Measurements from ENCODE around the gene SKAP1. TPM values are rescaled to one million over a fixed set of nuclear protein-coding genes. Genes with fewer than 3 reads are reported as not detected.
"Not testable (repeated sequence)": the region's sequence is repeated elsewhere in the genome, so short reads cannot be mapped to it uniquely, and the experiment has no call there.

SKAP1 gene
- total and polyA plus RNA-seq, 8 donors = 2.4 to 4.4 (median 3.2) TPM; not detected in 2

DNA sequence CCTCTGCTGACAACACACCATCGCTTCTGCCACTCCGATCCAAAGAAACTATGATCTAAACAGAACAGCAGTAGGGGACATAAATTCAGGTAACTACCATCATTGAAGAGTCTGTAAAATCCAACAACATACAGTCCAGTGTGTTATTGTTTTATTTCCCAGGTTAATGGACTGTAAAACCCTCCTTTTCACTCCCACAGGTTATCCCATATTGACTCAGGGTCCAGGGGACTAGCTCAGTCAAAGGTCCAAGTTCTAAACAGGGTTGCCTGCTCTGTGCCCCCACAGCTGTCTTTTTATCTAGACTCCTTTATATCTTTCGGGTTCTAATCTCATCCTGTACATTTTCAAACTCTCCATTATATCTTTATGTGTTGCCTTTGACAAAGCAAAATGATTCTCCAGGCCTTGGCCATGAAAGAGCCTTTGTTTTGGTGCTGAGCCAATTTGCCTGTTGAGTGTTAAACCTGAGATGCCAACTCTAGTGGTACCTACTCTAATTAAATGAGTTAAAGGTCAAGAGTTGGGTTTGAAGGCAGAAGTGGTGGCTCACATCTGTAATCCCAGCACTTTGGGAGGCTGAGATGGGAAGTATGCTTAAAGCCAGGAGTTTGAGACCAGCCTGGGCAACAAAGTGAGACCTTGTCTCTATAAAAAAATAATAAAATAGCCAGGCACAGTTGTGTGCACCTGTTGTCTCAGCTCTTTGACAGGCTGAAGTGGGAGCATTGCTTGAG lies 242.0 kb downstream of the SKAP1 start:
- H3K27ac ChIP-seq = no peak overlapping the region

DNA sequence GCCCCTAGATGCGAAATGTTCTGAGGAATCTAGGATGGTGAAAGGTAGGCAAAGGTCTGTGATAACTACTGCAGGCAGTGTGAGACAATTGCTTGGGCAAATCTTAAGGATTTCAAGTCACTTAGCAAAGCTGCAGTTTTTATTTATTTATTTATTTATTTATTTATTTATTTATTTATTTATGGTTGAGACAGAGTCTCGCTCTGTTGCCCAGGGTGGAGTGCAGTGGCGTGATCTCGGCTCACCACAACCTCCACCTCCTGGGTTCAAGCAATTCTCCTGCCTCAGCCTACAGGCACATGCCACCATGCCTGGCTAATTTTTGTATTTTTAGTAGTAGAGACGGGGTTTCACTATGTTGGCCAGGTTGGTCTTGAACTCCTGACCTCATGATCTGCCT lies 243.7 kb downstream of the SKAP1 start:
- 87 to 95% (median 93%) methylated on average over 5 of the region's 5 CpGs for WGBS, 5 donors
- H3K36me3 ChIP-seq; H3K4me1 ChIP-seq; H3K4me3 ChIP-seq; intact Hi-C loops (cut with DNase I; ENCODE audit: low total_unique reads); H3K27ac ChIP-seq; DNase-seq; H3K9me3 ChIP-seq: not testable (repeated sequence)
- H3K27me3 ChIP-seq = peaks cover 0 to 44% (median 19%) of the 10 kb centered on the region in 3 donors

More for the DNA sequence above, 242.0 kb downstream of the SKAP1 start:
- intact Hi-C loops (cut with DNase I; ENCODE audit: low total_unique reads) = no loop called here
- 76 to 84% (median 77%) methylated on average over 3 of the region's 3 CpGs for WGBS, 5 donors
- TF ChIP-seq POLR2A (IDR thresholded peaks at IDR 0.05) = no peak
- no peak for TF ChIP-seq EP300 (IDR thresholded peaks at IDR 0.05)
- TF ChIP-seq POLR2AphosphoS5 (IDR thresholded peaks at IDR 0.05) = no peak
- TF ChIP-seq, protein P1, sequence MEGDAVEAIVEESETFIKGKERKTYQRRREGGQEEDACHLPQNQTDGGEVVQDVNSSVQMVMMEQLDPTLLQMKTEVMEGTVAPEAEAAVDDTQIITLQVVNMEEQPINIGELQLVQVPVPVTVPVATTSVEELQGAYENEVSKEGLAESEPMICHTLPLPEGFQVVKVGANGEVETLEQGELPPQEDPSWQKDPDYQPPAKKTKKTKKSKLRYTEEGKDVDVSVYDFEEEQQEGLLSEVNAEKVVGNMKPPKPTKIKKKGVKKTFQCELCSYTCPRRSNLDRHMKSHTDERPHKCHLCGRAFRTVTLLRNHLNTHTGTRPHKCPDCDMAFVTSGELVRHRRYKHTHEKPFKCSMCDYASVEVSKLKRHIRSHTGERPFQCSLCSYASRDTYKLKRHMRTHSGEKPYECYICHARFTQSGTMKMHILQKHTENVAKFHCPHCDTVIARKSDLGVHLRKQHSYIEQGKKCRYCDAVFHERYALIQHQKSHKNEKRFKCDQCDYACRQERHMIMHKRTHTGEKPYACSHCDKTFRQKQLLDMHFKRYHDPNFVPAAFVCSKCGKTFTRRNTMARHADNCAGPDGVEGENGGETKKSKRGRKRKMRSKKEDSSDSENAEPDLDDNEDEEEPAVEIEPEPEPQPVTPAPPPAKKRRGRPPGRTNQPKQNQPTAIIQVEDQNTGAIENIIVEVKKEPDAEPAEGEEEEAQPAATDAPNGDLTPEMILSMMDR (IDR thresholded peaks at IDR 0.05) = no peak
- no peaks in the 10 kb centered on the region for H3K4me1 ChIP-seq
- H3K9me3 ChIP-seq = no peaks in the 10 kb centered on the region
- no peaks in the 10 kb centered on the region for H3K36me3 ChIP-seq
- no peak overlapping the region for H3K4me3 ChIP-seq
- DNase-seq = no peak
- H3K27me3 ChIP-seq = peaks cover 0 to 37% (median 19%) of the 10 kb centered on the region in 3 donors

DNA sequence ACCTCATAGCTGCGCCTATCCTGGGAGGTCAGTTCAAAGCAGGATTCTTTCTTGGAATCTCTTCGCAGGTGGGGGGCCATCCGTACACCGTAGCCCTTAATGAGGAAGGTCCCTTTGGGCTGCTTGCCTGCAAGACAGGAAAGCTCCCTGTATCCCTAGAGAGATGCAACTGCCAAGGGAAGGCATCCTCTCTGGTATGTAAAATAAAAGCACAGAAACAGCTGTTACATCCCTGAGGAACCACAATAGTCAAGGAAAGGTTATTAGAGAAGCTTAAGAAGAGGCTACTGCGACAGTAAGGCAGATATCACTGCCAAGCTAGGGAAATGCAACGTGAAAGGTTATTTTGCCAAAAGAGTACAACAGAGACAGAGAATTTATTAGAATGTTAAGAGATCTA lies 245.3 kb downstream of the SKAP1 start:
- H3K4me1 ChIP-seq = no peaks in the 10 kb centered on the region
- no peak overlapping the region for H3K27ac ChIP-seq
- H3K9me3 ChIP-seq = no peaks in the 10 kb centered on the region
- H3K4me3 ChIP-seq = no peak overlapping the region
- H3K36me3 ChIP-seq = no peaks in the 10 kb centered on the region
- intact Hi-C loops (cut with DNase I; ENCODE audit: low total_unique reads) = no loop called here
- peaks cover 0 to 44% (median 19%) of the 10 kb centered on the region in 3 donors for H3K27me3 ChIP-seq
- WGBS, 5 donors = 68 to 85% (median 70%) methylated on average over 6 of the region's 6 CpGs
- no peak for DNase-seq
- TF ChIP-seq POLR2A (IDR thresholded peaks at IDR 0.05) (no peak), EP300 (IDR thresholded peaks at IDR 0.05) (no peak), POLR2AphosphoS5 (IDR thresholded peaks at IDR 0.05) (no peak)
- TF ChIP-seq, protein P1 (IDR thresholded peaks at IDR 0.05) = no peak

DNA sequence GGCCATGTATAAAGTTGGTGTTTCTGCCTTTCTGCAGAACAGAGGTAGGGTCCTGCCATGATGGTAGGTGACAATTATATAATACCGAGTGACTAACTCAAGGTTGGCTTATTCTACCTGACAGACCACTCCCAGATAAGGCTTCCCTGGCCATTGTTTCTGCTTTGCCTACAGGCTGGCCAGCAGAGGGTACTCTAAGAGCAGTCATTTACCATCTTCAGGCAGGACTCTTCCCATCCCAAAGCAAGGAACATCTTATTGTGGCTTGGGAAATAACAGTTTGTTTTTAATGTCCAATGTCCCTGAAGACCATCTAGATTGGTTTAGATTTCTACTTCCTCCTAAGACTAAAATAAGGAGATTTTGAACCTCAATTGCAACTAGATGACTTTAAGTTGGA lies 248.4 kb downstream of the SKAP1 start:
- TF ChIP-seq POLR2A (IDR thresholded peaks at IDR 0.05) = no peak
- no peak for TF ChIP-seq POLR2AphosphoS5 (IDR thresholded peaks at IDR 0.05)
- TF ChIP-seq, protein P1 (IDR thresholded peaks at IDR 0.05) = no peak
- no peak for TF ChIP-seq EP300 (IDR thresholded peaks at IDR 0.05)
- intact Hi-C loops (cut with DNase I; ENCODE audit: low total_unique reads) = no loop called here
- Histone ChIP-seq H3K36me3 (no peaks in the 10 kb centered on the region), H3K27me3 (peaks cover 0 to 29% (median 10%) of the 10 kb centered on the region in 3 donors), H3K27ac (no peak overlapping the region), H3K9me3 (no peaks in the 10 kb centered on the region), H3K4me3 (no peak overlapping the region), H3K4me1 (no peaks in the 10 kb centered on the region)
- DNase-seq = peak in 1 of 2 donors; percentile 39
- WGBS, 5 donors = 0 to 19% (median 0%) methylated on average over 1 of the region's 1 CpG

Data from stomach (tissue), 9 donors.